RKO (cell line): ENCODE results near the gene HNRNPLL.
"Not testable (repeated sequence)": the region's sequence is repeated elsewhere in the genome, so short reads cannot be mapped to it uniquely, and the experiment has no call there.

ENCODE experiments used
- DNase-seq: peaks from one replicate; pipeline ENCODE4 v3.0.0-alpha.2; 2016; ENCODE audit warnings: low spot score

HNRNPLL gene

GRCh38 chr2:38552259-38552658 lies 50.5 kb downstream of the HNRNPLL start:
- DNase-seq = no peak

GRCh38 chr2:38551746-38552145 lies 51.0 kb downstream of the HNRNPLL start:
- DNase-seq = no peak

- no peak for DNase-seq
These were observed 51.6 kb downstream of the HNRNPLL start for GRCh38 chr2:38551171-38551570.

- DNase-seq = no peak
These were observed 52.9 kb downstream of the HNRNPLL start for GRCh38 chr2:38549851-38550250.

GRCh38 chr2:38549071-38549704 lies 53.5 kb downstream of the HNRNPLL start:
- no peak for DNase-seq

- no peak for DNase-seq
These were observed 54.9 kb downstream of the HNRNPLL start for GRCh38 chr2:38547791-38548190.

- no peak for DNase-seq
These were observed 56.1 kb downstream of the HNRNPLL start for GRCh38 chr2:38546585-38546984.

GRCh38 chr2:38546064-38546463 lies 56.7 kb downstream of the HNRNPLL start:
- DNase-seq = no peak

- not testable (repeated sequence) for DNase-seq
These were observed 60.5 kb downstream of the HNRNPLL start for GRCh38 chr2:38542248-38542631.

- DNase-seq = no peak
These were observed 62.0 kb downstream of the HNRNPLL start for GRCh38 chr2:38540580-38541286.

- DNase-seq = no peak
These were observed 63.6 kb downstream of the HNRNPLL start for GRCh38 chr2:38539086-38539485.

- no peak for DNase-seq
These were observed 64.7 kb downstream of the HNRNPLL start for GRCh38 chr2:38537937-38538525.

- not testable (repeated sequence) for DNase-seq
These were observed 65.4 kb downstream of the HNRNPLL start for GRCh38 chr2:38537296-38537695.

GRCh38 chr2:38535744-38536506 lies 66.8 kb downstream of the HNRNPLL start:
- DNase-seq = peak; percentile 20

GRCh38 chr2:38535404-38535743 lies 67.4 kb downstream of the HNRNPLL start:
- DNase-seq = no peak

- no peak for DNase-seq
These were observed 67.9 kb downstream of the HNRNPLL start for GRCh38 chr2:38534746-38535403.

GRCh38 chr2:38533757-38534545 lies 68.8 kb downstream of the HNRNPLL start:
- DNase-seq = peak; percentile 24

GRCh38 chr2:38533180-38533579 lies 69.5 kb downstream of the HNRNPLL start:
- DNase-seq = no peak

GRCh38 chr2:38532366-38532765 lies 70.4 kb downstream of the HNRNPLL start:
- DNase-seq = no peak

GRCh38 chr2:38529208-38529607 lies 73.5 kb downstream of the HNRNPLL start:
- DNase-seq = no peak

GRCh38 chr2:38528534-38528933 lies 74.2 kb downstream of the HNRNPLL start:
- no peak for DNase-seq
